Heart left ventricle (tissue), 16 donors: ENCODE data around the gene AHDC1. TPM values are rescaled to one million over a fixed set of nuclear protein-coding genes. Genes with fewer than 3 reads are reported as not detected.

Experiments used
- ATAC-seq, 4 donors: fragments of 200-7000 bp; cut with Tn5 transposase; one replicate each; pipeline ENCODE4 v1.9.1; 2020 to 2022; ENCODE audit warnings: moderate library complexity in 4 of 4, mild to moderate bottlenecking in 3 of 4, moderate number of reproducible peaks in 1 of 4
- DNase-seq, 5 donors: peaks; one replicate each; pipeline ENCODE4 v3.0.0-alpha.2; 2020
- H3K27ac ChIP-seq, 12 donors: fragments of 200-600 bp; sonication (generic) in 4 of 12; one replicate each; pipeline versions ENCODE4 v1.5.0 to v1.8.0; 2016 to 2022; ENCODE audit warnings: mild to moderate bottlenecking in 2 of 12
- H3K27me3 ChIP-seq, 9 donors: fragments of 200-600 bp; sonication (generic) in 2 of 9; one replicate each; pipeline versions ENCODE4 v1.5.1 to v1.8.0; 2016 to 2022; ENCODE audit warnings: mild to moderate bottlenecking in 3 of 9
- H3K36me3 ChIP-seq, 9 donors: fragments of 200-600 bp; sonication (generic) in 2 of 9; one replicate each; pipeline versions ENCODE4 v1.5.0 to v1.8.0; 2018 to 2022; ENCODE audit warnings: mild to moderate bottlenecking in 2 of 9
- H3K4me1 ChIP-seq, 12 donors: fragments of 200-600 bp; sonication (generic) in 4 of 12; one replicate each; pipeline versions ENCODE4 v1.5.0 to v1.8.0; 2016 to 2022; ENCODE audit warnings: mild to moderate bottlenecking in 3 of 12
- H3K4me3 ChIP-seq, 12 donors: fragments of 200-600 bp; sonication (generic) in 4 of 12; one replicate each; pipeline versions ENCODE4 v1.5.0 to v1.8.0; 2017 to 2022; ENCODE audit warnings: mild to moderate bottlenecking in 9 of 12, moderate library complexity in 4 of 12
- H3K9me3 ChIP-seq, 12 donors: fragments of 200-600 bp; sonication (generic) in 4 of 12; one replicate each; pipeline versions ENCODE4 v1.5.0 to v1.8.0; 2016 to 2022; ENCODE audit warnings: mild to moderate bottlenecking in 1 of 12
- CTCF ChIP-seq, 12 donors: fragments of 200-600 bp; sonication (generic) in 4 of 12; IDR thresholded peaks; one replicate each; pipeline versions ENCODE4 v1.5.0 to v1.8.0; 2018 to 2022; ENCODE audit warnings: antibody characterized with exemption in 12 of 12, mild to moderate bottlenecking in 5 of 12
- POLR2A ChIP-seq, 2 donors: fragments of 450-650 bp; IDR thresholded peaks; one replicate each; pipeline ENCODE4 v1.6.1; 2017; ENCODE audit warnings: antibody characterized with exemption in 2 of 2, mild to moderate bottlenecking in 2 of 2, moderate library complexity in 2 of 2
- WGBS, 4 donors: extraction: QIAGEN DNeasy Blood & Tissue Kit in 2 of 4; methylation state at CpG; one replicate each; pipeline versions ENCODE4 v1.1.5 to v1.1.7; 2013 to 2018; 5-methylcytosine and 5-hydroxymethylcytosine counted together
- intact Hi-C, 10 donors: fragments of 100-400 bp; cut with DNase I; formaldehyde crosslinking; loops; one replicate each; pipeline versions ENCODE4 v1.11.1 to v1.14.2; 2022
- polyA plus RNA-seq, 2 donors: library from polyadenylated mRNA; stranded (reverse); fragments of 200-250 nt; gene quantifications; one replicate each; pipeline ENCODE4 v1.2.3, GENCODE V29; 2013
- total RNA-seq, 9 donors: library from RNA; depleted of rRNA in 2 of 9; stranded (reverse); fragments of >200 nt in 2 of 9; fragmentation: NEBNext Ultra II Directional in 3 of 9; extraction: Animal tissue kit (Norgen Biotek cat#: 25700) in 3 of 9; gene quantifications; one replicate each; pipeline versions ENCODE4 v1.1.0 to v1.2.4, GENCODE V29; 2016 to 2023
- donor health status: ischemic (EF 13 %, LVEDD 7.1; RV severe dilation, severe dysfunction).
- donor health status: healthy with polysubstance abuse.
- donor health status: DM: no; HTN: yes; CAD: no.
- donor health status: DM: no; HTN: no; CAD: no.
- donor health status: ischemic (EF 25% LVEDD 6.9; RV normal size, moderate dysfunction).
- donor health status: ischemic (EF 25% LVEDD 5.7; RV mildly dilated, moderate dysfunction).
- donor health status: healthy.
- donor health status: DM: yes; HTN: yes; CAD: no.
- donor health status: ischemic (EF 35%, LVEDD 5.7; RV mildly dilated, moderate dysfunction).
- donor health status: nonischemic (EF 11% LVEDD 7.7; RV severe dilation, severe dysfunction).
- donor health status: DM: yes; HTN: yes; CAD: no.
- donor health status: PGD.
- donor health status: ischemic (EF 29% LVEDD 5.4; RV normal size, mild dysfunction).
- donor health status: nonischemic (EF 23%, LVEDD 6.1; RV moderate dilation, normal function).

Gene AHDC1
- total and polyA plus RNA-seq, 11 donors, result 25.8 to 50.2 (median 42.1) TPM

- DNase-seq, result no peak
- H3K4me1 ChIP-seq, result peaks cover 0 to 22% (median 15%) of the 10 kb centered on the region in 12 donors
- TF ChIP-seq CTCF (IDR thresholded peaks at IDR 0.05), result no peak
- no peak for TF ChIP-seq POLR2A (IDR thresholded peaks at IDR 0.05)
- no peaks in the 10 kb centered on the region for H3K36me3 ChIP-seq
- H3K27ac ChIP-seq, result no peak overlapping the region
- ATAC-seq, result no peak
- 93 to 98% (median 97%) methylated on average over 2 of the region's 2 CpGs for WGBS, 4 donors
- intact Hi-C loops, result loop anchor here in 1 of 10 donors (10.0 kb wide), 1 partner anchor 106 kb away; the partner anchor contains the start of gene AHDC1
- H3K9me3 ChIP-seq, result no peaks in the 10 kb centered on the region
- H3K27me3 ChIP-seq, result no peaks in the 10 kb centered on the region
- no peak overlapping the region for H3K4me3 ChIP-seq
Measured at GRCh38 chr1:27499142-27499541, 104.8 kb downstream of the AHDC1 start.

- no peaks in the 10 kb centered on the region for H3K36me3 ChIP-seq
- no peaks in the 10 kb centered on the region for H3K9me3 ChIP-seq
- H3K4me1 ChIP-seq, result peaks cover 5 to 23% (median 16%) of the 10 kb centered on the region in 12 donors
- intact Hi-C loops, result loop anchor here in 1 of 10 donors (10.0 kb wide), 1 partner anchor 108 kb away; the partner anchor contains the start of gene AHDC1
- WGBS, 4 donors, result 18 to 31% (median 25%) methylated on average over 7 to 8 of the region's 8 CpGs
- peak in 3 of 4 donors; percentile 30 to 34 (median 31) for ATAC-seq
- no peak overlapping the region for H3K27ac ChIP-seq
- peak in 2 of 5 donors; percentile 48 for DNase-seq
- peak overlapping the region in 6 of 12 donors; percentile 5 to 28 (median 20) for H3K4me3 ChIP-seq
- TF ChIP-seq POLR2A (IDR thresholded peaks at IDR 0.05), result no peak
- peak in 2 of 12 donors; percentile 15 to 38 for TF ChIP-seq CTCF (IDR thresholded peaks at IDR 0.05)
- no peaks in the 10 kb centered on the region for H3K27me3 ChIP-seq
Measured at GRCh38 chr1:27496604-27497155, 107.3 kb downstream of the AHDC1 start.

GRCh38 chr1:27492796-27493195 lies 111.1 kb downstream of the AHDC1 start:
- intact Hi-C loops, result loop anchor here in 3 of 10 donors (5.0 to 10.0 kb wide), 4 partner anchors 35 to 112 kb away; partner anchors contain the start of gene AHDC1 (in 2 of the 3)
- no peak for ATAC-seq

More at GRCh38 chr1:27492796-27493195, 111.1 kb downstream of the AHDC1 start:
- Histone ChIP-seq H3K4me3 (no peak overlapping the region), H3K9me3 (no peaks in the 10 kb centered on the region), H3K27ac (peak overlapping the region; percentile 93 to 100 (median 100)), H3K27me3 (no peaks in the 10 kb centered on the region), H3K4me1 (peaks cover 5 to 47% (median 34%) of the 10 kb centered on the region in 12 donors), H3K36me3 (no peaks in the 10 kb centered on the region)
- 93 to 96% (median 95%) methylated on average over 3 of the region's 3 CpGs for WGBS, 4 donors
- no peak for DNase-seq
- no peak for TF ChIP-seq POLR2A (IDR thresholded peaks at IDR 0.05)
- no peak for TF ChIP-seq CTCF (IDR thresholded peaks at IDR 0.05)
